T-cell (primary cell): ENCODE results near the gene TOR3A. TPM values are rescaled to one million over a fixed set of nuclear protein-coding genes. Genes with fewer than 3 reads are reported as not detected.
"Not testable (repeated sequence)": the region's sequence is repeated elsewhere in the genome, so short reads cannot be mapped to it uniquely, and the experiment has no call there.

Source experiments
- ATAC-seq, 4 experiments: fragments of 200-7000 bp in 3 of 4; fragments of 150-1000 bp in 1 of 4; cut with Tn5 transposase; replicated peaks in 1 of 4; 1 replicate in 3 of 4; 2 replicates in 1 of 4; pipeline ENCODE4 v1.10.0; 2021; ENCODE audit warnings: moderate library complexity in 3 of 4, mild to moderate bottlenecking in 2 of 4, moderate number of reproducible peaks in 1 of 4
- CTCF ChIA-PET, 2 donors: fragments of 300-600 bp; sonication (Branson Sonifier 250); formaldehyde crosslinking; loops; one replicate each; lab custom pipeline; 2022; ENCODE audit warnings: antibody characterized with exemption in 2 of 2; lab: Charles Lee
- POLR2A ChIA-PET, 2 donors: fragments of 300-600 bp; sonication (Branson Sonifier 250); formaldehyde crosslinking; loops; one replicate each; lab custom pipeline; 2022; ENCODE audit warnings: antibody characterized with exemption in 2 of 2; lab: Charles Lee
- DNase-seq, 35 experiments: peaks; one replicate each; pipeline versions ENCODE4 v3.0.0 to v3.0.0-alpha.2; 2013 to 2023
- H3K27ac ChIP-seq: one replicate; pipeline ENCODE4 v1.5.1; 2013; ENCODE audit warnings: low read length
- H3K27me3 ChIP-seq, 2 experiments: replicated peaks in 1 of 2; 1 replicate in 1 of 2; 2 replicates in 1 of 2; pipeline versions ENCODE4 v1.6.1 to v1.7.0; 2013; ENCODE audit warnings: low read length in 1 of 2, mixed read lengths in 1 of 2; ENCODE audit not compliant: control insufficient read depth in 2 of 2, insufficient read depth in 2 of 2; ENCODE audit errors: extremely low read depth in 1 of 2
- H3K36me3 ChIP-seq, 2 donors: 1 replicate in 1 of 2; 2 replicates in 1 of 2; pipeline versions ENCODE4 v1.6.1 to v1.7.0; 2013; ENCODE audit warnings: low read length in 1 of 2; ENCODE audit not compliant: control insufficient read depth in 2 of 2, insufficient read depth in 1 of 2; ENCODE audit errors: extremely low read depth in 1 of 2
- H3K4me1 ChIP-seq, 2 experiments: 1 replicate in 1 of 2; 2 replicates in 1 of 2; pipeline versions ENCODE4 v1.6.1 to v1.7.0; 2013; ENCODE audit warnings: low read length in 2 of 2, mixed read lengths in 1 of 2; ENCODE audit not compliant: insufficient read depth in 2 of 2, control insufficient read depth in 1 of 2; ENCODE audit errors: extremely low read depth in 1 of 2
- H3K4me3 ChIP-seq, 2 donors: 1 replicate in 1 of 2; 2 replicates in 1 of 2; pipeline versions ENCODE4 v1.5.1 to v1.7.0; 2013; ENCODE audit warnings: mild to moderate bottlenecking in 2 of 2, low read length in 1 of 2, moderate library complexity in 1 of 2; ENCODE audit not compliant: control insufficient read depth in 1 of 2; ENCODE audit errors: extremely low read depth in 1 of 2
- H3K9me3 ChIP-seq: 2 replicates; pipeline ENCODE4 v1.7.0; 2013
- H3K27ac Mint-ChIP-seq, 2 donors: one replicate each; pipeline ENCODE4 v1.8.0; 2020 to 2021; ENCODE audit warnings: mild to moderate bottlenecking in 2 of 2, mixed read lengths in 2 of 2
- H3K27me3 Mint-ChIP-seq, 2 donors: one replicate each; pipeline ENCODE4 v1.8.0; 2021 to 2022; ENCODE audit warnings: mixed read lengths in 2 of 2
- H3K36me3 Mint-ChIP-seq: one replicate; pipeline ENCODE4 v1.8.0; 2021; ENCODE audit warnings: mixed read lengths
- H3K4me1 Mint-ChIP-seq, 3 donors: one replicate each; pipeline ENCODE4 v1.8.0; 2020 to 2022; ENCODE audit warnings: mixed read lengths in 3 of 3, mild to moderate bottlenecking in 1 of 3
- H3K4me3 Mint-ChIP-seq, 3 donors: one replicate each; pipeline ENCODE4 v1.8.0; 2020 to 2022; ENCODE audit warnings: mild to moderate bottlenecking in 3 of 3, mixed read lengths in 3 of 3, moderate library complexity in 3 of 3
- H3K9me3 Mint-ChIP-seq, 3 donors: one replicate each; pipeline ENCODE4 v1.8.0; 2020 to 2022; ENCODE audit warnings: mixed read lengths in 3 of 3
- WGBS: methylation state at CpG from one replicate; pipeline ENCODE4 v1.1.5; 2013; ENCODE audit warnings: missing lambda C conversion rate; ENCODE audit not compliant: insufficient coverage; 5-methylcytosine and 5-hydroxymethylcytosine counted together
- total RNA-seq, 35 experiments: library from RNA in 6 of 35; stranded (reverse) in 6 of 35; fragments of 120-200 nt in 1 of 35; gene quantifications; one replicate each; pipeline versions ENCODE4 v1.2.1 to v1.2.4 and lab custom pipeline; 2013 to 2026

TOR3A gene
- total RNA-seq, 5 donors from 2014 or later (not counting 1 experiment from before 2014, with no cell fraction given) = 19.1 to 30.6 (median 23.7) TPM

- H3K4me1 Mint-ChIP-seq = peaks cover 45 to 51% (median 46%) of the 10 kb centered on the region in 3 donors
- H3K4me3 Mint-ChIP-seq, H3K4me3 ChIP-seq, CTCF ChIA-PET, DNase-seq, ATAC-seq, H3K9me3 ChIP-seq, H3K9me3 Mint-ChIP-seq, POLR2A ChIA-PET, H3K27me3 ChIP-seq, H3K36me3 Mint-ChIP-seq, H3K27ac ChIP-seq, H3K27me3 Mint-ChIP-seq, H3K27ac Mint-ChIP-seq: not testable (repeated sequence)
- peaks cover 2 to 12% of the 10 kb centered on the region in 2 donors for H3K36me3 ChIP-seq
- peaks cover 16 to 25% of the 10 kb centered on the region in 2 experiments for H3K4me1 ChIP-seq
- 100% methylated on average over 10 of the region's 27 CpGs for WGBS
Measured at GRCh38 chr1:179040175-179040551, 41.7 kb upstream of the TOR3A start.

- Mint-ChIP-seq H3K36me3 (peaks cover 9% of the 10 kb centered on the region), H3K27me3 (no peaks in the 10 kb centered on the region), H3K27ac (no peak overlapping the region), H3K4me1 (peaks cover 25 to 34% (median 27%) of the 10 kb centered on the region in 3 donors), H3K4me3 (no peak overlapping the region), H3K9me3 (no peaks in the 10 kb centered on the region)
- ChIA-PET POLR2A (interaction anchor here in 1 of 2 donors (1.3 kb wide), 1 partner anchor 15 kb away, joined by 4 read pairs; no protein-coding TSS in a partner anchor), CTCF (no interaction called here)
- no peaks in the 10 kb centered on the region for H3K9me3 ChIP-seq
- peaks cover 13 to 17% of the 10 kb centered on the region in 2 experiments for H3K4me1 ChIP-seq
- peaks cover 2 to 17% of the 10 kb centered on the region in 2 donors for H3K36me3 ChIP-seq
- no peak overlapping the region for H3K27ac ChIP-seq
- ATAC-seq (no peak), DNase-seq (no peak)
- WGBS = 95% methylated on average over 8 of the region's 8 CpGs
- no peaks in the 10 kb centered on the region for H3K27me3 ChIP-seq
- no peak overlapping the region for H3K4me3 ChIP-seq
Measured at GRCh38 chr1:179042087-179042486, 39.8 kb upstream of the TOR3A start.

- no peaks in the 10 kb centered on the region for H3K9me3 ChIP-seq
- peaks cover 2 to 17% of the 10 kb centered on the region in 2 donors for H3K36me3 ChIP-seq
- Mint-ChIP-seq H3K4me1 (peaks cover 21 to 28% (median 22%) of the 10 kb centered on the region in 3 donors), H3K36me3 (peaks cover 9% of the 10 kb centered on the region), H3K4me3 (no peak overlapping the region), H3K27me3 (no peaks in the 10 kb centered on the region), H3K27ac (no peak overlapping the region), H3K9me3 (no peaks in the 10 kb centered on the region)
- no peak overlapping the region for H3K4me3 ChIP-seq
- H3K4me1 ChIP-seq = peaks cover 9 to 13% of the 10 kb centered on the region in 2 experiments
- 100% methylated on average over 5 of the region's 5 CpGs for WGBS
- no peaks in the 10 kb centered on the region for H3K27me3 ChIP-seq
- CTCF ChIA-PET = interaction anchor here in 1 of 2 donors (1.5 kb wide), 1 partner anchor 772 kb away, joined by 7 read pairs; no protein-coding TSS in a partner anchor
- no peak overlapping the region for H3K27ac ChIP-seq
- ATAC-seq (no peak), DNase-seq (no peak)
- POLR2A ChIA-PET = interaction anchor here in 1 of 2 donors (1.3 kb wide), 1 partner anchor 15 kb away, joined by 4 read pairs; no protein-coding TSS in a partner anchor
Measured at GRCh38 chr1:179042700-179043099, 39.2 kb upstream of the TOR3A start.

GRCh38 chr1:179043266-179043665, 38.6 kb upstream of the TOR3A start:
- H3K27me3 Mint-ChIP-seq = no peaks in the 10 kb centered on the region
- H3K4me1 Mint-ChIP-seq = peaks cover 18 to 25% (median 19%) of the 10 kb centered on the region in 3 donors
- H3K9me3 ChIP-seq = no peaks in the 10 kb centered on the region
- 97% methylated on average over 3 of the region's 4 CpGs for WGBS
- no peak overlapping the region for H3K4me3 Mint-ChIP-seq
- H3K27ac Mint-ChIP-seq = no peak overlapping the region
- ChIA-PET POLR2A (interaction anchor here in 1 of 2 donors (1.3 kb wide), 1 partner anchor 16 kb away, joined by 4 read pairs; no protein-coding TSS in a partner anchor), CTCF (interaction anchor here in 1 of 2 donors (1.5 kb wide), 1 partner anchor 772 kb away, joined by 7 read pairs; no protein-coding TSS in a partner anchor)
- no peak for ATAC-seq
- no peak for DNase-seq
- peaks cover 9% of the 10 kb centered on the region for H3K36me3 Mint-ChIP-seq
- H3K4me3 ChIP-seq = no peak overlapping the region
- no peak overlapping the region for H3K27ac ChIP-seq
- peaks cover 5 to 10% of the 10 kb centered on the region in 2 experiments for H3K4me1 ChIP-seq
- H3K27me3 ChIP-seq = no peaks in the 10 kb centered on the region
- peaks cover 2 to 17% of the 10 kb centered on the region in 2 donors for H3K36me3 ChIP-seq
- no peaks in the 10 kb centered on the region for H3K9me3 Mint-ChIP-seq

- 100% methylated on average over 2 of the region's 5 CpGs for WGBS
- no peak overlapping the region for H3K27ac Mint-ChIP-seq
- H3K36me3 Mint-ChIP-seq = peaks cover 9% of the 10 kb centered on the region
- H3K27me3 ChIP-seq = no peaks in the 10 kb centered on the region
- H3K4me1 ChIP-seq = peaks cover 4 to 5% of the 10 kb centered on the region in 2 experiments
- H3K4me1 Mint-ChIP-seq = peaks cover 13 to 18% (median 13%) of the 10 kb centered on the region in 3 donors
- no peaks in the 10 kb centered on the region for H3K9me3 Mint-ChIP-seq
- no peak for DNase-seq
- no peak overlapping the region for H3K4me3 ChIP-seq
- H3K36me3 ChIP-seq = peaks cover 2 to 17% of the 10 kb centered on the region in 2 donors
- no peaks in the 10 kb centered on the region for H3K9me3 ChIP-seq
- CTCF ChIA-PET = interaction anchor here in 1 of 2 donors (1.5 kb wide), 1 partner anchor 771 kb away, joined by 7 read pairs; no protein-coding TSS in a partner anchor
- no peaks in the 10 kb centered on the region for H3K27me3 Mint-ChIP-seq
- no peak for ATAC-seq
- no peak overlapping the region for H3K4me3 Mint-ChIP-seq
- no peak overlapping the region for H3K27ac ChIP-seq
- POLR2A ChIA-PET = no interaction called here
Measured at GRCh38 chr1:179043907-179044306, 38.0 kb upstream of the TOR3A start.

GRCh38 chr1:179046808-179047635, 34.8 kb upstream of the TOR3A start:
- POLR2A ChIA-PET = no interaction called here
- H3K9me3 ChIP-seq = no peaks in the 10 kb centered on the region
- H3K27me3 ChIP-seq = no peaks in the 10 kb centered on the region
- CTCF ChIA-PET = interaction anchor here in 1 of 2 donors (0.6 to 1.1 kb wide), 2 partner anchors 44 to 153 kb away, joined by 3 read pairs; no protein-coding TSS in a partner anchor
- Mint-ChIP-seq H3K27me3 (no peaks in the 10 kb centered on the region), H3K27ac (no peak overlapping the region), H3K9me3 (no peaks in the 10 kb centered on the region), H3K36me3 (peaks cover 18% of the 10 kb centered on the region), H3K4me3 (no peak overlapping the region), H3K4me1 (peaks cover 7 to 8% (median 8%) of the 10 kb centered on the region in 3 donors)
- H3K36me3 ChIP-seq = peaks cover 11 to 17% of the 10 kb centered on the region in 2 donors
- 94% methylated on average over 6 of the region's 14 CpGs for WGBS
- DNase-seq (no peak), ATAC-seq (no peak)
- peaks cover 0 to 3% of the 10 kb centered on the region in 2 experiments for H3K4me1 ChIP-seq
- H3K27ac ChIP-seq = no peak overlapping the region
- no peak overlapping the region for H3K4me3 ChIP-seq
